H9 (cell line): ENCODE data around the gene INO80B. TPM values are rescaled to one million over a fixed set of nuclear protein-coding genes. Genes with fewer than 3 reads are reported as not detected.
A peak's percentile ranks its signal among the peaks of the same experiment; 100 is the strongest.

Experiments
- DNase-seq: peaks from one replicate; pipeline ENCODE4 v3.0.0-alpha.2; 2017
- H2AFZ ChIP-seq: one replicate; pipeline ENCODE4 v1.6.1; 2013; ENCODE audit warnings: mild to moderate bottlenecking, low read length, control low read depth, moderate library complexity
- H2AK5ac ChIP-seq: 2 replicates; pipeline ENCODE4 v1.6.1; 2013; ENCODE audit warnings: low read length, control low read depth, mixed read lengths; ENCODE audit not compliant: insufficient read length
- H2BK120ac ChIP-seq: one replicate; pipeline ENCODE4 v1.6.1; 2013; ENCODE audit warnings: low read depth, mild to moderate bottlenecking, low read length, control low read depth, inconsistent platforms; ENCODE audit not compliant: poor library complexity, severe bottlenecking
- H2BK12ac ChIP-seq: 2 replicates; pipeline ENCODE4 v1.6.1; 2013; ENCODE audit warnings: low read length, control low read depth, mixed read lengths, low read depth; ENCODE audit not compliant: insufficient read length
- H2BK15ac ChIP-seq: 2 replicates; pipeline ENCODE4 v1.6.1; 2013; ENCODE audit warnings: low read depth, low read length, control low read depth
- H2BK20ac ChIP-seq: one replicate; pipeline ENCODE4 v1.6.1; 2013; ENCODE audit warnings: low read depth, mild to moderate bottlenecking, low read length, control low read depth, inconsistent platforms; ENCODE audit not compliant: poor library complexity, severe bottlenecking
- H2BK5ac ChIP-seq: 2 replicates; pipeline ENCODE4 v1.6.1; 2013; ENCODE audit warnings: low read length, control low read depth, mixed read lengths; ENCODE audit not compliant: insufficient read length
- H3K14ac ChIP-seq: 2 replicates; pipeline ENCODE4 v1.6.1; 2013; ENCODE audit warnings: low read length, control low read depth; ENCODE audit not compliant: insufficient read depth
- H3K18ac ChIP-seq: 2 replicates; pipeline ENCODE4 v1.6.1; 2013; ENCODE audit warnings: low read depth, mild to moderate bottlenecking, mixed read lengths, low read length, control low read depth; ENCODE audit not compliant: insufficient read length
- H3K23ac ChIP-seq: 2 replicates; pipeline ENCODE4 v1.6.1; 2013; ENCODE audit warnings: low read length, control low read depth, mixed read lengths, low read depth; ENCODE audit not compliant: insufficient read length
- H3K23me2 ChIP-seq: 2 replicates; pipeline ENCODE4 v1.6.1; 2013; ENCODE audit warnings: low read depth, mild to moderate bottlenecking, mixed read lengths, low read length, control low read depth; ENCODE audit not compliant: insufficient read length, poor library complexity, severe bottlenecking
- H3K27ac ChIP-seq: 2 replicates; pipeline ENCODE4 v1.5.1; 2013; ENCODE audit warnings: low read length, control low read depth, mixed read lengths, low read depth; ENCODE audit not compliant: insufficient read length
- H3K27me3 ChIP-seq: 2 replicates; pipeline ENCODE4 v1.6.1; 2013; ENCODE audit warnings: low read length, control low read depth, inconsistent platforms; ENCODE audit not compliant: insufficient read depth
- H3K4ac ChIP-seq: 2 replicates; pipeline ENCODE4 v1.6.1; 2013; ENCODE audit warnings: low read depth, mild to moderate bottlenecking, control low read depth, inconsistent platforms, low read length, moderate library complexity
- H3K4me1 ChIP-seq: 2 replicates; pipeline ENCODE4 v1.6.1; 2013; ENCODE audit warnings: low read length, control low read depth, inconsistent platforms; ENCODE audit not compliant: insufficient read depth
- H3K4me2 ChIP-seq: 2 replicates; pipeline ENCODE4 v1.6.1; 2013; ENCODE audit warnings: low read length, control low read depth, mixed read lengths; ENCODE audit not compliant: insufficient read length, insufficient read depth
- H3K56ac ChIP-seq: 2 replicates; pipeline ENCODE4 v1.6.1; 2013; ENCODE audit warnings: low read depth, mild to moderate bottlenecking, mixed read lengths, low read length, control low read depth; ENCODE audit not compliant: insufficient read length
- H3K79me1 ChIP-seq: 2 replicates; pipeline ENCODE4 v1.6.1; 2013; ENCODE audit warnings: low read depth, mild to moderate bottlenecking, moderate library complexity, low read length, control low read depth, inconsistent platforms; ENCODE audit not compliant: insufficient read depth, poor library complexity, severe bottlenecking
- H3K79me2 ChIP-seq: 2 replicates; pipeline ENCODE4 v1.6.1; 2013; ENCODE audit warnings: low read length, control low read depth, inconsistent platforms; ENCODE audit not compliant: insufficient read depth
- H3K9ac ChIP-seq: 2 replicates; pipeline ENCODE4 v1.6.1; 2013; ENCODE audit warnings: low read length, control low read depth, mixed read lengths; ENCODE audit not compliant: insufficient read length; ENCODE audit errors: extremely low read depth
- H3K9me3 ChIP-seq: one replicate; pipeline ENCODE4 v1.6.1; 2013; ENCODE audit warnings: low read depth, low read length, inconsistent platforms; ENCODE audit not compliant: control insufficient read depth
- H3T11ph ChIP-seq: one replicate; pipeline ENCODE4 v1.6.1; 2013; ENCODE audit warnings: mild to moderate bottlenecking, low read length, control low read depth, inconsistent platforms
- H4K20me1 ChIP-seq: one replicate; pipeline ENCODE4 v1.6.1; 2013; ENCODE audit not compliant: control insufficient read depth, insufficient read length, insufficient read depth
- H4K5ac ChIP-seq: 2 replicates; pipeline ENCODE4 v1.6.1; 2013; ENCODE audit warnings: low read depth, mild to moderate bottlenecking, mixed read lengths, low read length, control low read depth; ENCODE audit not compliant: insufficient read length
- H4K8ac ChIP-seq: replicated peaks from 2 replicates; pipeline ENCODE4 v1.6.1; 2013; ENCODE audit warnings: low read length, control low read depth, mixed read lengths, low read depth; ENCODE audit not compliant: insufficient read length
- H4K91ac ChIP-seq: 2 replicates; pipeline ENCODE4 v1.6.1; 2013; ENCODE audit warnings: low read depth, mild to moderate bottlenecking, moderate library complexity, mixed read lengths, low read length, control low read depth; ENCODE audit not compliant: insufficient read length
- H3K27ac Mint-ChIP-seq, 3 experiments: 2 replicates in 2 of 3; 3 replicates in 1 of 3; pipeline ENCODE4 v1.8.0; 2020 to 2021; ENCODE audit warnings: mixed read lengths in 3 of 3, mild to moderate bottlenecking in 1 of 3, moderate library complexity in 1 of 3
- H3K27me3 Mint-ChIP-seq: 2 replicates; pipeline ENCODE4 v1.8.0; 2021; ENCODE audit warnings: low read depth, mild to moderate bottlenecking, moderate library complexity, mixed read lengths
- H3K36me3 Mint-ChIP-seq, 3 experiments: 2 replicates in 2 of 3; 3 replicates in 1 of 3; pipeline ENCODE4 v1.8.0; 2020 to 2021; ENCODE audit warnings: low read depth in 3 of 3, mixed read lengths in 3 of 3; ENCODE audit not compliant: insufficient read depth in 1 of 3
- H3K4me1 Mint-ChIP-seq, 2 experiments: 2 replicates each; pipeline ENCODE4 v1.8.0; 2020; ENCODE audit warnings: mixed read lengths in 2 of 2
- H3K4me3 Mint-ChIP-seq, 2 experiments: 2 replicates in 1 of 2; 3 replicates in 1 of 2; pipeline ENCODE4 v1.8.0; 2020 to 2021; ENCODE audit warnings: mild to moderate bottlenecking in 2 of 2, mixed read lengths in 2 of 2, moderate library complexity in 1 of 2
- H3K9me3 Mint-ChIP-seq, 2 experiments: 2 replicates in 1 of 2; 3 replicates in 1 of 2; pipeline ENCODE4 v1.8.0; 2020; ENCODE audit warnings: mild to moderate bottlenecking in 2 of 2, mixed read lengths in 2 of 2, moderate library complexity in 1 of 2
- WGBS: extraction: QIAGEN DNeasy Blood & Tissue Kit; methylation state at CpG from one replicate; pipeline ENCODE4 v1.1.7; 2013; ENCODE audit warnings: missing lambda C conversion rate, low lambda C conversion rate, mixed read lengths; ENCODE audit not compliant: insufficient read length; ENCODE audit errors: extremely low coverage; 5-methylcytosine and 5-hydroxymethylcytosine counted together
- total RNA-seq: library from RNA; stranded (reverse); gene quantifications from 2 replicates; pipeline ENCODE4 v1.2.1, GENCODE V29; 2021
- TF ChIP-seq, protein P1 (sequence below): fragments of 200-600 bp; sonication (generic); conservative IDR thresholded peaks from 3 replicates; pipeline ENCODE4 v1.8.0; 2021; ENCODE audit warnings: antibody characterized with exemption, mild to moderate bottlenecking

Gene INO80B
- total RNA-seq, 1 experiment from 2014 or later, result 17.6 TPM

DNA sequence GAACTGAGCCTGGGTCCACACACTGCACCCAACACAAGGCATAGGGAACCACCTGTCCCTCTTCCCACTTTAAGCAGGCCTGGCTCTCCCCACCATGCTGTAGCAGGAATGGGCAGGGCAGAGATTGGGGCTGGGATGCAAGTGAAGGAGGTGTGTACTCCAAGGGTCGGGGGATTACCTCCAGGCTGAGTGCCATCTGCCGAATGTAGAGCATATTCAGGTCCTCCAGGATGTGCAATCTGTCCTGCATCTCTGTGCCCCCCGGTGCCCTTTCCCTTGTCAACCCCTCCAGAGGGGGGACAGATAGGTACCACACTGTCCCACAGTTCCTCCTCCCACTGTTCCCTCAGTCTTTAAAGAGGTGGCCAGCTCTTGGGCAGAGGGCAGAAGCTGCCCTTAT is 15.5 kb upstream of the INO80B start:
- peak overlapping the region in 2 of 3 experiments; percentile 14 to 55; a peak in 1 of 7 replicates for H3K27ac Mint-ChIP-seq
- no peak for DNase-seq
- H3K4me1 Mint-ChIP-seq, result peaks cover 31 to 43% of the 10 kb centered on the region in 2 experiments
- Histone ChIP-seq H3K27ac (no peak overlapping the region), H3K4me1 (peaks cover 3% of the 10 kb centered on the region; the same call in 1 of the 2 replicates), H2BK5ac (no peak overlapping the region), H2BK20ac (no peak overlapping the region), H3K4me2 (peak overlapping the region; percentile 80), H3K56ac (no peak overlapping the region), H2BK120ac (no peak overlapping the region), H4K5ac (no peak overlapping the region), H2BK12ac (no peak overlapping the region), H3K27me3 (no peaks in the 10 kb centered on the region), H4K20me1 (no peaks in the 10 kb centered on the region), H3T11ph (no peak overlapping the region), H4K91ac (no peak overlapping the region), H2AFZ (no peak overlapping the region), H3K79me2 (peaks cover 21% of the 10 kb centered on the region; the same call in 1 of the 2 replicates), H3K23ac (no peak overlapping the region), H3K14ac (no peak overlapping the region; the same call in 1 of the 2 replicates), H3K79me1 (peaks cover 7% of the 10 kb centered on the region), H3K4ac (no peak overlapping the region), H3K9ac (peak overlapping the region; percentile 5), H2BK15ac (no peak overlapping the region), H3K23me2 (peaks cover 11% of the 10 kb centered on the region), H3K9me3 (no peaks in the 10 kb centered on the region), H3K18ac (no peak overlapping the region), H2AK5ac (no peak overlapping the region), H4K8ac (no peak overlapping the region)
- TF ChIP-seq, protein P1, sequence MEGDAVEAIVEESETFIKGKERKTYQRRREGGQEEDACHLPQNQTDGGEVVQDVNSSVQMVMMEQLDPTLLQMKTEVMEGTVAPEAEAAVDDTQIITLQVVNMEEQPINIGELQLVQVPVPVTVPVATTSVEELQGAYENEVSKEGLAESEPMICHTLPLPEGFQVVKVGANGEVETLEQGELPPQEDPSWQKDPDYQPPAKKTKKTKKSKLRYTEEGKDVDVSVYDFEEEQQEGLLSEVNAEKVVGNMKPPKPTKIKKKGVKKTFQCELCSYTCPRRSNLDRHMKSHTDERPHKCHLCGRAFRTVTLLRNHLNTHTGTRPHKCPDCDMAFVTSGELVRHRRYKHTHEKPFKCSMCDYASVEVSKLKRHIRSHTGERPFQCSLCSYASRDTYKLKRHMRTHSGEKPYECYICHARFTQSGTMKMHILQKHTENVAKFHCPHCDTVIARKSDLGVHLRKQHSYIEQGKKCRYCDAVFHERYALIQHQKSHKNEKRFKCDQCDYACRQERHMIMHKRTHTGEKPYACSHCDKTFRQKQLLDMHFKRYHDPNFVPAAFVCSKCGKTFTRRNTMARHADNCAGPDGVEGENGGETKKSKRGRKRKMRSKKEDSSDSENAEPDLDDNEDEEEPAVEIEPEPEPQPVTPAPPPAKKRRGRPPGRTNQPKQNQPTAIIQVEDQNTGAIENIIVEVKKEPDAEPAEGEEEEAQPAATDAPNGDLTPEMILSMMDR, result no peak
- H3K27me3 Mint-ChIP-seq, result peaks cover 6% of the 10 kb centered on the region
- WGBS, result no CpG with 5 or more reads among the region's 3 CpGs
- H3K9me3 Mint-ChIP-seq, result no peaks in the 10 kb centered on the region
- H3K4me3 Mint-ChIP-seq, result peak overlapping the region; percentile 95 to 99
- H3K36me3 Mint-ChIP-seq, result peaks cover 11 to 32% (median 23%) of the 10 kb centered on the region in 3 experiments
